Psoas muscle (tissue), 8 donors: ENCODE data around the gene RPL12. TPM values are rescaled to one million over a fixed set of nuclear protein-coding genes. Genes with fewer than 3 reads are reported as not detected.
A peak's percentile ranks its signal among the peaks of the same experiment; 100 is the strongest.

ENCODE experiments used
- ATAC-seq, 4 donors: fragments of 200-7000 bp; cut with Tn5 transposase; one replicate each; pipeline ENCODE4 v1.9.1; 2020; ENCODE audit warnings: moderate library complexity in 3 of 4, mild to moderate bottlenecking in 2 of 4
- DNase-seq, 2 donors: peaks; one replicate each; pipeline ENCODE4 v3.0.0-alpha.2; 2020
- H3K27ac ChIP-seq: fragments of 200-600 bp; one replicate; pipeline ENCODE4 v1.8.0; 2022
- H3K27me3 ChIP-seq, 3 donors: fragments of 200-600 bp in 1 of 3; one replicate each; pipeline versions ENCODE4 v1.6.1 to v1.8.0; 2013 to 2022; ENCODE audit warnings: low read length in 2 of 3, mild to moderate bottlenecking in 2 of 3, moderate library complexity in 1 of 3; ENCODE audit not compliant: insufficient read depth in 3 of 3
- H3K36me3 ChIP-seq, 2 donors: fragments of 200-600 bp in 1 of 2; one replicate each; pipeline versions ENCODE4 v1.6.1 to v1.8.0; 2013 to 2022; ENCODE audit warnings: low read depth in 1 of 2, mild to moderate bottlenecking in 1 of 2, moderate library complexity in 1 of 2; ENCODE audit not compliant: insufficient read depth in 1 of 2
- H3K4me1 ChIP-seq: fragments of 200-600 bp; one replicate; pipeline ENCODE4 v1.8.0; 2022
- H3K4me3 ChIP-seq: fragments of 200-600 bp; one replicate; pipeline ENCODE4 v1.8.0; 2022; ENCODE audit warnings: mild to moderate bottlenecking
- H3K9me3 ChIP-seq: fragments of 200-600 bp; one replicate; pipeline ENCODE4 v1.8.0; 2022
- WGBS, 3 donors: extraction: QIAGEN DNeasy Blood & Tissue Kit; methylation state at CpG; one replicate each; pipeline versions ENCODE4 v1.1.6 to v1.1.7; 2013; 5-methylcytosine and 5-hydroxymethylcytosine counted together
- intact Hi-C, 2 donors: fragments of 100-400 bp; cut with DNase I; formaldehyde crosslinking; loops; one replicate each; pipeline versions ENCODE4 v1.11.0 to v1.14.2; 2022
- polyA plus RNA-seq, 3 donors: library from polyadenylated mRNA; stranded (reverse); fragments of 200-250 nt; gene quantifications; one replicate each; pipeline ENCODE4 v1.2.3, GENCODE V29; 2013
- total RNA-seq, 4 donors: library from RNA; stranded (reverse); fragmentation: NEBNext Ultra II Directional in 2 of 4; extraction: Animal tissue kit (Norgen Biotek cat#: 25700) in 2 of 4; gene quantifications; one replicate each; pipeline versions ENCODE4 v1.2.1 to v1.2.4, GENCODE V29; 2021 to 2023
- TF ChIP-seq, protein P1 (sequence below): fragments of 200-600 bp; IDR thresholded peaks from one replicate; pipeline ENCODE4 v1.8.0; 2022; ENCODE audit warnings: antibody characterized with exemption
- donor health status: healthy with polysubstance abuse.
- donor health status: DM: no; HTN: no; CAD: no; lungs with moderate emphysema.
- donor health status: Bipolar disorder and iron deficiency.
- donor health status: healthy.
- donor health status: DM: yes; HTN: yes; CAD: no.
- donor health status: DM: no; HTN: no; CAD: no.
- donor health status: DM: no; HTN: no; CAD: no.
- donor health status: DM: yes; HTN: yes; CAD: no.

Gene RPL12
- total and polyA plus RNA-seq, 7 donors = 748 to 2,317 (median 1,111) TPM

- no peaks in the 10 kb centered on the region for H3K9me3 ChIP-seq
- no peak overlapping the region for H3K27ac ChIP-seq
- no peaks in the 10 kb centered on the region for H3K27me3 ChIP-seq
- intact Hi-C loops = no loop called here
- no peak overlapping the region for H3K4me3 ChIP-seq
- peaks cover 8 to 95% of the 10 kb centered on the region in 2 donors for H3K36me3 ChIP-seq
- TF ChIP-seq, protein P1, sequence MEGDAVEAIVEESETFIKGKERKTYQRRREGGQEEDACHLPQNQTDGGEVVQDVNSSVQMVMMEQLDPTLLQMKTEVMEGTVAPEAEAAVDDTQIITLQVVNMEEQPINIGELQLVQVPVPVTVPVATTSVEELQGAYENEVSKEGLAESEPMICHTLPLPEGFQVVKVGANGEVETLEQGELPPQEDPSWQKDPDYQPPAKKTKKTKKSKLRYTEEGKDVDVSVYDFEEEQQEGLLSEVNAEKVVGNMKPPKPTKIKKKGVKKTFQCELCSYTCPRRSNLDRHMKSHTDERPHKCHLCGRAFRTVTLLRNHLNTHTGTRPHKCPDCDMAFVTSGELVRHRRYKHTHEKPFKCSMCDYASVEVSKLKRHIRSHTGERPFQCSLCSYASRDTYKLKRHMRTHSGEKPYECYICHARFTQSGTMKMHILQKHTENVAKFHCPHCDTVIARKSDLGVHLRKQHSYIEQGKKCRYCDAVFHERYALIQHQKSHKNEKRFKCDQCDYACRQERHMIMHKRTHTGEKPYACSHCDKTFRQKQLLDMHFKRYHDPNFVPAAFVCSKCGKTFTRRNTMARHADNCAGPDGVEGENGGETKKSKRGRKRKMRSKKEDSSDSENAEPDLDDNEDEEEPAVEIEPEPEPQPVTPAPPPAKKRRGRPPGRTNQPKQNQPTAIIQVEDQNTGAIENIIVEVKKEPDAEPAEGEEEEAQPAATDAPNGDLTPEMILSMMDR = no peak
- 81 to 85% (median 83%) methylated on average over 17 of the region's 17 CpGs for WGBS, 3 donors
- ATAC-seq (no peak), DNase-seq (peak in 1 of 2 donors; percentile 24)
- H3K4me1 ChIP-seq = no peaks in the 10 kb centered on the region
Observed at GRCh38 chr9:127479507-127480081, 28.4 kb upstream of the RPL12 start.

DNA sequence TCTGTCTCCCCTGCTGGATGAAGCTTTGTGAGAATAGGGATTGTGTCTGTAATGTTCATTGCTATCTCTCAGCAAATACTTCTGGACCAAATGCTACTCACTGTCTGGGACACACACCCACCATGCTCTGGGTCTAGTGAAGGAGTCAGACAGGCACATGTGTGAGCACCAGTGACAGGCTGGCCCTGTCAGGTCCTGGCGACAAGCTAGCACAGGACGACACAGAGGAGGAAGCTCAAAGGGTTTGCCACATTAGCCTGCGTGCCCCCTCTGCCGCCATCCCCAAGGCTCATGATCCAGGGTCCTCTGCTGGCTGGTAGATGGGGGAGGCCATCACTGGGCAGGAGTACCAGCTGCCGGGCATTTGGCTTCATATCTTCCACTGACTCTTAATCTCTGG, 23.4 kb upstream of the RPL12 start:
- ATAC-seq (no peak), DNase-seq (no peak)
- Histone ChIP-seq H3K9me3 (no peaks in the 10 kb centered on the region), H3K4me1 (no peaks in the 10 kb centered on the region), H3K27me3 (no peaks in the 10 kb centered on the region), H3K27ac (no peak overlapping the region), H3K36me3 (peaks cover 4 to 86% of the 10 kb centered on the region in 2 donors), H3K4me3 (no peak overlapping the region)
- intact Hi-C loops = no loop called here
- TF ChIP-seq, protein P1 = no peak
- 86 to 88% (median 87%) methylated on average over 5 of the region's 5 CpGs for WGBS, 3 donors

DNA sequence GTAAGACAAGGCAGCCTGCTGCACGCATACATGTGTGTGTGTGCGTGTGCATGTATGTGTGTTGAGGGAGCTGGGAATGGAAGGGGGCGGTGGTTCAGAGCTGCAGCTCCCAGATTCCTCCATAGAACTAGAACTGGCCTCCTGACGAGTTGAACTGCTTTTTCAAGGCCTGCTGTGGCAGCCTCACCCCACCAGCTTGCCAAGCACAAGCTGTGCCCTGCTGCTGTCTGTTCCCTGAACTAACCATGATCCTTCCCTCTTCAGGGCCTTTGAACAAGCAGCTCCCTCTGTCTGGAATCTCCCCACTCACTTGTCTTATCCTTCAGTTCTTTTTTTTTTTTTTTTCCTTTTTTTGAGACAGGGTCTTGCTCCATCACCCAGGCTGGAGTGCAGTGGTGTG, 22.7 kb upstream of the RPL12 start:
- TF ChIP-seq, protein P1 = no peak
- Histone ChIP-seq H3K27ac (no peak overlapping the region), H3K36me3 (peaks cover 2 to 86% of the 10 kb centered on the region in 2 donors), H3K4me1 (no peaks in the 10 kb centered on the region), H3K4me3 (no peak overlapping the region), H3K9me3 (no peaks in the 10 kb centered on the region), H3K27me3 (no peaks in the 10 kb centered on the region)
- DNase-seq = peak in 1 of 2 donors; percentile 18
- no peak for ATAC-seq
- intact Hi-C loops = no loop called here
- 72 to 88% (median 73%) methylated on average over 4 of the region's 4 CpGs for WGBS, 3 donors

DNA sequence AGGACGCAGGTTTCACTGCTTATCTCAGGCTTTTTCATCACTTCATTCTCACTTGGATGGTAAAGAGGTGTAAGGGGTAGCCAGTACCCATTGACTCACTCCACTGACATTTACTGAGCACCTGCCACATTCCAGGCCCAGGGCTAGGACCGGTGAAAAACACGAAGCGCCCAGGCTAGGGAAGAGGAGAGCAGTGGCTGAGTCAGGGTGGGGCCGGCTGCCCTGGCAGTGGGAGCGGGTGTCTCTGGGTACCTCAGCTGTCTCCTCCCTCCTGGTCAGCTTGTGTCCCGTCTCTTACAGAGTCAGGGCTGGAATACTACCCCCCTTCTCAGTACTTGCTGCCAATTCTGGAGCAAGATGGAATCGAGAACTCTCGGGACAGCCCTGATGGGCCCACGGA, 22.3 kb upstream of the RPL12 start:
- ATAC-seq = peak in 1 of 4 donors; percentile 30
- intact Hi-C loops = no loop called here
- 66 to 91% (median 71%) methylated on average over 10 of the region's 10 CpGs for WGBS, 3 donors

More for the DNA sequence above, 22.3 kb upstream of the RPL12 start:
- no peaks in the 10 kb centered on the region for H3K27me3 ChIP-seq
- peak in 1 of 2 donors; percentile 17 for DNase-seq
- H3K9me3 ChIP-seq = no peaks in the 10 kb centered on the region
- peaks cover 2 to 86% of the 10 kb centered on the region in 2 donors for H3K36me3 ChIP-seq
- H3K27ac ChIP-seq = no peak overlapping the region
- no peaks in the 10 kb centered on the region for H3K4me1 ChIP-seq
- TF ChIP-seq, protein P1 = no peak
- no peak overlapping the region for H3K4me3 ChIP-seq
